K562 (cell line): ENCODE data around the gene GPS2. TPM values are rescaled to one million over a fixed set of nuclear protein-coding genes. Genes with fewer than 3 reads are reported as not detected.
A peak's percentile ranks its signal among the peaks of the same experiment; 100 is the strongest.

Experiments used
- ATAC-seq: fragments of 200-7000 bp; cut with Tn5 transposase; 3 replicates; pipeline ENCODE4 v1.9.1; 2020; ENCODE audit warnings: moderate library complexity
- BruUV-seq: library from RNA; stranded (reverse); fragments of 400-500 nt; replicated peaks from 2 replicates; lab custom pipeline; 2021; lab: Mats Ljungman, UMichigan
- CTCF ChIA-PET: fragments of 300-600 bp; formaldehyde crosslinking; extraction: SDS; loops from one replicate; lab custom pipeline; 2021; ENCODE audit warnings: low intra/inter-chr PET ratio; lab: Yijun Ruan, JAX
- POLR2A ChIA-PET: fragments of 300-600, 350-650 bp; sonication (Branson Sonifier 250); formaldehyde crosslinking; extraction: SDS; loops from one replicate; lab custom pipeline; 2021; ENCODE audit warnings: antibody characterized with exemption, inconsistent platforms; lab: Yijun Ruan, JAX
- DNase-seq, 4 experiments: peaks; one replicate each; pipeline versions ENCODE4 v3.0.0 to v3.0.0-alpha.2; 2011 to 2018; ENCODE audit warnings: low spot score in 3 of 4, mixed read lengths in 3 of 4; ENCODE audit errors: extremely low read depth in 1 of 4
- FAIRE-seq: peaks from 2 replicates; lab custom pipeline; 2011; peaks lifted over from hg19 to GRCh38; lab: Jason Lieb, UNC
- H2AFZ ChIP-seq: 2 replicates; pipeline ENCODE4 v1.6.0; 2011; ENCODE audit warnings: low read depth, low read length, control low read depth, inconsistent platforms
- H3K27ac ChIP-seq: fragments of 200-600 bp; 3 replicates; pipeline ENCODE4 v1.8.0; 2011; ENCODE audit warnings: low read depth, mild to moderate bottlenecking, control low read depth, inconsistent platforms, low read length, moderate library complexity, mixed read lengths; ENCODE audit errors: extremely low read depth
- H3K27me3 ChIP-seq, 2 experiments: fragments of 300-600 bp in 1 of 2; 2 replicates in 1 of 2; 3 replicates in 1 of 2; pipeline versions ENCODE4 v1.6.0 to v1.8.0; 2011; ENCODE audit warnings: inconsistent platforms in 2 of 2, low read length in 2 of 2, mild to moderate bottlenecking in 1 of 2, mixed read lengths in 1 of 2, moderate library complexity in 1 of 2; ENCODE audit not compliant: control insufficient read depth in 2 of 2, insufficient read depth in 2 of 2
- H3K36me3 ChIP-seq: fragments of 300-600 bp; 3 replicates; pipeline ENCODE4 v1.8.0; 2011; ENCODE audit warnings: mild to moderate bottlenecking, low read length, inconsistent platforms; ENCODE audit not compliant: control insufficient read depth, insufficient read depth
- H3K4me1 ChIP-seq, 2 experiments: fragments of 200-600 bp in 1 of 2; replicated peaks in 1 of 2; 2 replicates in 1 of 2; 3 replicates in 1 of 2; pipeline versions ENCODE4 v1.5.1 to v1.8.0; 2011; ENCODE audit warnings: inconsistent platforms in 2 of 2, low read length in 2 of 2, mild to moderate bottlenecking in 1 of 2, mixed read lengths in 1 of 2, moderate library complexity in 1 of 2; ENCODE audit not compliant: control insufficient read depth in 2 of 2, insufficient read depth in 2 of 2
- H3K4me2 ChIP-seq: 2 replicates; pipeline ENCODE4 v1.6.1; 2011; ENCODE audit warnings: low read length, control low read depth, inconsistent platforms, mixed read lengths; ENCODE audit not compliant: insufficient read depth
- H3K4me3 ChIP-seq: fragments of 200-600 bp; sonication (generic), shearing (Covaris generic); 2 replicates; pipeline ENCODE4 v1.5.1; 2016; ENCODE audit warnings: control low read depth, inconsistent platforms
- H3K79me2 ChIP-seq: fragments of 200-600 bp; 3 replicates; pipeline ENCODE4 v1.8.0; 2011; ENCODE audit warnings: low read length, inconsistent platforms; ENCODE audit not compliant: control insufficient read depth, insufficient read depth
- H3K9ac ChIP-seq, 2 experiments: 2 replicates each; pipeline versions ENCODE4 v1.6.0 to v1.6.1; 2011; ENCODE audit warnings: low read depth in 2 of 2, low read length in 2 of 2, control low read depth in 1 of 2, inconsistent platforms in 1 of 2, mild to moderate bottlenecking in 1 of 2, mixed read lengths in 1 of 2; ENCODE audit not compliant: insufficient read depth in 1 of 2
- H3K9me1 ChIP-seq: one replicate; pipeline ENCODE4 v1.6.0; 2011; ENCODE audit warnings: inconsistent platforms, mild to moderate bottlenecking, low read length, moderate library complexity; ENCODE audit not compliant: control insufficient read depth, insufficient read depth
- H3K9me3 ChIP-seq: replicated peaks from 2 replicates; pipeline ENCODE4 v1.5.1; 2011; ENCODE audit warnings: low read depth, low read length, inconsistent platforms; ENCODE audit not compliant: control insufficient read depth, insufficient read depth
- H4K20me1 ChIP-seq: replicated peaks from 2 replicates; pipeline ENCODE4 v1.6.1; 2011; ENCODE audit warnings: low read length, inconsistent platforms, mixed read lengths; ENCODE audit not compliant: control insufficient read depth, insufficient read depth
- DEAF1 ChIP-seq: fragments of 450-650 bp; formaldehyde crosslinking; IDR thresholded peaks from 2 replicates; pipeline ENCODE4 v1.4.0; 2020; ENCODE audit warnings: mild to moderate bottlenecking, moderate library complexity
- HMGN3 ChIP-seq: IDR thresholded peaks from 2 replicates; pipeline ENCODE4 v1.6.1; 2011; ENCODE audit warnings: borderline replicate concordance, low read depth, mild to moderate bottlenecking, mixed read lengths, low read length; ENCODE audit not compliant: insufficient read length; ENCODE audit errors: extremely low read depth
- TAF1 ChIP-seq: IDR thresholded peaks from 2 replicates; pipeline ENCODE4 v1.6.1; 2011; ENCODE audit warnings: mild to moderate bottlenecking, low read length, moderate library complexity; ENCODE audit not compliant: insufficient read depth, control insufficient read depth, severe bottlenecking; ENCODE audit errors: extremely low read depth
- TCF7L2 ChIP-seq: fragments of 150-350 bp; IDR thresholded peaks from 2 replicates; pipeline ENCODE4 v1.6.1; 2016; ENCODE audit warnings: low read depth, mild to moderate bottlenecking, low read length, moderate library complexity
- ZNF583 ChIP-seq: fragments of 250-450 bp; sonication (Bioruptor Pico); IDR thresholded peaks from 2 replicates; pipeline ENCODE4 v1.4.0; 2020
- WGBS: fragments of 100-300 bp; shearing (Covaris generic); methylation state at CpG from one replicate; pipeline ENCODE4 v1.1.6; 2016; ENCODE audit warnings: low coverage, mixed read lengths; ENCODE audit not compliant: insufficient coverage; ENCODE audit errors: missing lambda C conversion rate; 5-methylcytosine and 5-hydroxymethylcytosine counted together
- in situ Hi-C: fragments of 300-500 bp; cut with MboI; formaldehyde crosslinking; loops from 4 replicates; pipeline ENCODE4 v1.15.0; 2018; ENCODE audit warnings: inconsistent platforms, mixed read lengths
- intact Hi-C: fragments of 100-400 bp; cut with micrococcal nuclease; formaldehyde crosslinking; loops from 2 replicates; pipeline ENCODE4 v1.14.2; 2022
- polyA plus RNA-seq, 8 experiments: library from polyadenylated mRNA; depleted of rRNA in 4 of 8; stranded (reverse) in 5 of 8; unstranded in 3 of 8; fragments of >200 nt; fragmentation: Nextera tagmentation in 2 of 8; fragmentation: Illumina TruSeq in 1 of 8; extraction: Ambion mirVana in 2 of 8; extraction: Trizol in 1 of 8; gene quantifications; 2 replicates each; pipeline versions ENCODE4 v1.2.1 to v1.2.3, GENCODE V29; 2011 to 2014; ENCODE audit warnings: inconsistent platforms in 1 of 8, missing spikeins in 1 of 8
- total RNA-seq, 7 experiments: library from RNA; depleted of rRNA in 6 of 7; stranded (reverse); fragments of >200 nt in 6 of 7; fragmentation: Illumina TruSeq in 2 of 7; extraction: Trizol in 2 of 7; gene quantifications; 2 replicates each; pipeline versions ENCODE4 v1.2.1 to v1.2.3, GENCODE V29; 2011 to 2021; ENCODE audit warnings: low replicate concordance in 1 of 7
- TF ChIP-seq, protein P1 (sequence below), 2 experiments: fragments of 450-650 bp; IDR thresholded peaks; 2 replicates each; pipeline ENCODE4 v1.6.1; 2016; ENCODE audit warnings: mild to moderate bottlenecking in 2 of 2, borderline replicate concordance in 1 of 2, low read depth in 1 of 2, moderate library complexity in 1 of 2

GPS2 gene
- total and polyA plus RNA-seq, 9 of the 15 experiments (the other 6 are each of a cell fraction or from before 2014, with no cell fraction given): 18.3 to 75.7 (median 37.0) TPM

GRCh38 chr17:7292729-7293128 is 22.4 kb downstream of the GPS2 start:
- no peaks in the 10 kb centered on the region for H3K79me2 ChIP-seq
- no peak overlapping the region for H3K4me2 ChIP-seq
- in situ Hi-C loops: no loop called here
- no peak overlapping the region for H3K4me3 ChIP-seq
- FAIRE-seq: no peak
- H3K9ac ChIP-seq: peak overlapping the region in 1 of 2 experiments; percentile 59; a peak in 3 of 4 replicates
- CTCF ChIA-PET: no interaction called here
- intact Hi-C loops: no loop called here
- H3K36me3 ChIP-seq: no peaks in the 10 kb centered on the region
- no peak for TF ChIP-seq ZNF583 (CRISPR knock-in tag)
- no peak for TF ChIP-seq TAF1
- no peak for TF ChIP-seq DEAF1 (CRISPR knock-in tag)
- no peak for TF ChIP-seq TCF7L2
- TF ChIP-seq, protein P1, sequence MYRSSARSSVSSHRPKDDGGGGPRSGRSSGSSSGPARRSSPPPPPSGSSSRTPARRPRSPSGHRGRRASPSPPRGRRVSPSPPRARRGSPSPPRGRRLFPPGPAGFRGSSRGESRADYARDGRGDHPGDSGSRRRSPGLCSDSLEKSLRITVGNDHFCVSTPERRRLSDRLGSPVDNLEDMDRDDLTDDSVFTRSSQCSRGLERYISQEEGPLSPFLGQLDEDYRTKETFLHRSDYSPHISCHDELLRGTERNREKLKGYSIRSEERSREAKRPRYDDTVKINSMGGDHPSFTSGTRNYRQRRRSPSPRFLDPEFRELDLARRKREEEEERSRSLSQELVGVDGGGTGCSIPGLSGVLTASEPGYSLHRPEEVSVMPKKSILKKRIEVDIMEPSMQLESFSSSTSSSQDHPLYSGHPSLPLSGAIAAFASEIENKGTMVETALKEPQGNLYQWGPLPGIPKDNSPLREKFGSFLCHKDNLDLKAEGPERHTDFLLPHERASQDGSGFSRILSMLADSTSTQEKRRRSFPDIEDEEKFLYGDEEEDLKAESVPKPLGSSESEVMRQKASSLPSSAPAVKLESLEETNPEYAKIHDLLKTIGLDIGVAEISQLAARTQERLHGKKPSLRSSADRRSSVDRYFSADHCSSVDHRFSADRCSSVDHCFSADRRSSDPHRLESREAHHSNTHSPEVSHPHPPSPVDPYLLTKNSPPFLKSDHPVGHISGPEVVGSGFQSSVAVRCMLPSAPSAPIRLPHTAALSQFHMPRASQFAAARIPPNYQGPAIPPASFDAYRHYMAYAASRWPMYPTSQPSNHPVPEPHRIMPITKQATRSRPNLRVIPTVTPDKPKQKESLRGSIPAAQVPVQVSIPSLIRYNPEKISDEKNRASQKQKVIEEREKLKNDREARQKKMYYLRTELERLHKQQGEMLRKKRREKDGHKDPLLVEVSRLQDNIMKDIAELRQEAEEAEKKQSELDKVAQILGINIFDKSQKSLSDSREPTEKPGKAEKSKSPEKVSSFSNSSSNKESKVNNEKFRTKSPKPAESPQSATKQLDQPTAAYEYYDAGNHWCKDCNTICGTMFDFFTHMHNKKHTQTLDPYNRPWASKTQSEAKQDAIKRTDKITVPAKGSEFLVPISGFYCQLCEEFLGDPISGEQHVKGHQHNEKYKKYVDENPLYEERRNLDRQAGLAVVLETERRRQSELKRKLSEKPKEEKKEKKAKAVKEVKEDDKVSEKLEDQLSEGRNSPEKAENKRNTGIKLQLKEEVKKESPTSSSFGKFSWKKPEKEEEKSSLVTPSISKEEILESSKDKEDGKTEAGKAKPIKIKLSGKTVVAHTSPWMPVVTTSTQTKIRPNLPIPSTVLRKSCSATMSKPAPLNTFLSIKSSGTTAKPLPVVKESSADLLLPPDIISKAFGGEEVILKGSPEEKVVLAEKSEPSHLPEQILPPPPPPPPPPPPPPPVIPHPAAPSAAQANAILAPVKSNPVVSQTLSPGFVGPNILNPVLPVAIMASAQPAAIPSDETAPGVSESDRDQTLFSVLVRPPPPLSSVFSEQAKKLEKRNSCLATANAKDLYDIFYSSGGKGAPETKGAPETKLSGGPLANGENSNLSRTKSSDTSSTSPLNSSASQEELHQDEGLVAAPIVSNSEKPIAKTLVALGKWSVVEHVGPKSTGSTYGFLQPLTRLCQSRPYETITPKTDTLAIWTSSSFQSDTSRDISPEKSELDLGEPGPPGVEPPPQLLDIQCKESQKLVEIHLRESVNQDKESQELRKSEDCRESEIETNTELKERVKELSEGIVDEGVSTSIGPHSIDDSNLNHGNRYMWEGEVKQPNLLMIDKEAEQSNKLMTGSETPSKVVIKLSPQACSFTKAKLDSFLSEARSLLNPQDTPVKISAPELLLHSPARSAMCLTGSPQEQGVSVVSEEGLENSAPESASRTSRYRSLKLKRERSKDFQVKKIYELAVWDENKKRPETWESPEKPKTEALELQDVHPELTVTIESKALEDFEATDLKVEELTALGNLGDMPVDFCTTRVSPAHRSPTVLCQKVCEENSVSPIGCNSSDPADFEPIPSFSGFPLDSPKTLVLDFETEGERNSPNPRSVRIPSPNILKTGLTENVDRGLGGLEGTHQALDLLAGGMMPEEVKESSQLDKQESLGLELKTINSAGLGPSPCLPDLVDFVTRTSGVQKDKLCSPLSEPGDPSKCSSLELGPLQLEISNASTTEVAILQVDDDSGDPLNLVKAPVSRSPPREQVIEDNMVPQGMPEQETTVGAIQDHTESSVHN (IDR thresholded peaks at IDR 0.05; ENCODE audit: borderline replicate concordance in 1 of 2, low read depth in 1 of 2): no peak
- TF ChIP-seq HMGN3: no peak
- no peak overlapping the region for H2AFZ ChIP-seq
- no TSS peak for BruUV-seq
- POLR2A ChIA-PET: no interaction called here
- no peaks in the 10 kb centered on the region for H3K9me3 ChIP-seq
- H3K27me3 ChIP-seq: no peaks in the 10 kb centered on the region
- no peak for DNase-seq
- no peaks in the 10 kb centered on the region for H3K9me1 ChIP-seq
- WGBS: 12% methylated on average over 3 of the region's 6 CpGs
- ATAC-seq: no peak
- no peak overlapping the region for H3K27ac ChIP-seq
- H4K20me1 ChIP-seq: no peaks in the 10 kb centered on the region
- peaks cover 17 to 53% of the 10 kb centered on the region in 2 experiments for H3K4me1 ChIP-seq
